Muscle of leg (tissue), 11 donors: ENCODE data around the gene DCAF15. TPM values are rescaled to one million over a fixed set of nuclear protein-coding genes. Genes with fewer than 3 reads are reported as not detected.
"Not testable (repeated sequence)": the region's sequence is repeated elsewhere in the genome, so short reads cannot be mapped to it uniquely, and the experiment has no call there.

Source experiments
- DNase-seq: peaks from one replicate; pipeline ENCODE4 v3.0.0; 2013
- H3K27ac ChIP-seq: one replicate; pipeline ENCODE4 v1.5.1; 2013; ENCODE audit warnings: mild to moderate bottlenecking, low read length, control low read depth
- H3K27me3 ChIP-seq: one replicate; pipeline ENCODE4 v1.6.1; 2013; ENCODE audit warnings: low read length; ENCODE audit not compliant: control insufficient read depth, insufficient read depth
- H3K36me3 ChIP-seq: one replicate; pipeline ENCODE4 v1.6.1; 2013; ENCODE audit warnings: low read length; ENCODE audit not compliant: control insufficient read depth, insufficient read depth
- H3K4me1 ChIP-seq: one replicate; pipeline ENCODE4 v1.6.1; 2013; ENCODE audit warnings: low read length; ENCODE audit not compliant: control insufficient read depth, insufficient read depth
- H3K4me3 ChIP-seq: one replicate; pipeline ENCODE4 v1.5.1; 2013; ENCODE audit warnings: low read length, control low read depth
- H3K9me3 ChIP-seq: replicated peaks from 2 replicates; pipeline ENCODE4 v1.6.1; 2013; ENCODE audit warnings: low read depth, low read length; ENCODE audit not compliant: control insufficient read depth
- WGBS: methylation state at CpG from one replicate; pipeline ENCODE4 v1.1.5; 2013; ENCODE audit warnings: missing lambda C conversion rate; ENCODE audit not compliant: insufficient coverage; 5-methylcytosine and 5-hydroxymethylcytosine counted together
- polyA plus RNA-seq, 8 donors: library from polyadenylated mRNA; unstranded; fragments of 120-200 nt; gene quantifications; one replicate each; pipeline versions ENCODE4 v1.2.1 to v1.2.3, GENCODE V29; 2013; ENCODE audit warnings: inconsistent platforms in 1 of 8, low replicate concordance in 1 of 8; ENCODE audit not compliant: insufficient read length in 8 of 8, insufficient read depth in 1 of 8
- total RNA-seq: library from RNA; stranded (reverse); fragments of 120-200 nt; gene quantifications from one replicate; pipeline ENCODE4 v1.2.4, GENCODE V29; 2013

The DCAF15 gene
- total and polyA plus RNA-seq, 9 donors = 14.9 to 26.1 (median 20.8) TPM

GRCh38 chr19:13965926-13966683 lies 13.8 kb downstream of the DCAF15 start:
- Histone ChIP-seq H3K4me3 (no peak overlapping the region), H3K27ac (no peak overlapping the region), H3K36me3 (peaks cover 79% of the 10 kb centered on the region), H3K9me3 (no peaks in the 10 kb centered on the region), H3K27me3 (no peaks in the 10 kb centered on the region), H3K4me1 (peaks cover 5% of the 10 kb centered on the region)
- WGBS = 95% methylated on average over 16 of the region's 20 CpGs
- DNase-seq = no peak

GRCh38 chr19:13966684-13967128 lies 14.4 kb downstream of the DCAF15 start:
- no peak for DNase-seq
- Histone ChIP-seq H3K4me1 (peaks cover 5% of the 10 kb centered on the region), H3K4me3 (no peak overlapping the region), H3K27ac (no peak overlapping the region), H3K36me3 (peaks cover 79% of the 10 kb centered on the region), H3K27me3 (no peaks in the 10 kb centered on the region), H3K9me3 (no peaks in the 10 kb centered on the region)
- 92% methylated on average over 14 of the region's 14 CpGs for WGBS

DNA sequence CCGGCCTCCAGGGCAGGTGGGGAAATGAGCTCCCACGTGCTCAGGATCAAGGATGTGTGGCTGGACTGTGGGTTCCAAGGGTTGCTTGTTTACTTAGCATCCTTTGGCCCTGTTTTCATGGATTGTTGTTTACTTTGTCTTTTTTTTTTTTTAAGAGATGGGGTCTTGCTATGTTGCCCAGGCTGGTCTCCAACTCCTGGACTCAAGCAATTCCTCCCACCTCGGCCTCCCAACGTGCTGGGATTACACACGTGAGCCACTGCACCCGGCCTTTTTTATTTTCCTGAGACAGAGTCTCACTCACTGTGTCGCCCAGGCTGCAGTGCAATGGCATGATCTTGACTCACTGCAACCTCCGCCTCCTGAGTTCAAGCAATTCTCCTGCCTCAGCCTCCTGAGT lies 14.9 kb downstream of the DCAF15 start:
- H3K4me3 ChIP-seq, DNase-seq, H3K27ac ChIP-seq, H3K27me3 ChIP-seq, H3K9me3 ChIP-seq, H3K4me1 ChIP-seq: not testable (repeated sequence)
- H3K36me3 ChIP-seq = peaks cover 75% of the 10 kb centered on the region
- 92% methylated on average over 8 of the region's 8 CpGs for WGBS

GRCh38 chr19:13968383-13968935 lies 16.1 kb downstream of the DCAF15 start:
- 94% methylated on average over 21 of the region's 22 CpGs for WGBS
- no peaks in the 10 kb centered on the region for H3K9me3 ChIP-seq
- no peaks in the 10 kb centered on the region for H3K4me1 ChIP-seq
- H3K27me3 ChIP-seq = no peaks in the 10 kb centered on the region
- H3K4me3 ChIP-seq = no peak overlapping the region
- no peak for DNase-seq
- no peak overlapping the region for H3K27ac ChIP-seq
- H3K36me3 ChIP-seq = peaks cover 84% of the 10 kb centered on the region

GRCh38 chr19:13968999-13969398 lies 16.7 kb downstream of the DCAF15 start:
- 91% methylated on average over 17 of the region's 18 CpGs for WGBS
- Histone ChIP-seq H3K27ac (no peak overlapping the region), H3K27me3 (no peaks in the 10 kb centered on the region), H3K4me3 (no peak overlapping the region), H3K4me1 (no peaks in the 10 kb centered on the region), H3K36me3 (peaks cover 87% of the 10 kb centered on the region), H3K9me3 (no peaks in the 10 kb centered on the region)
- DNase-seq = no peak

GRCh38 chr19:13969897-13970296 lies 17.6 kb downstream of the DCAF15 start:
- H3K4me1 ChIP-seq = no peaks in the 10 kb centered on the region
- no peaks in the 10 kb centered on the region for H3K9me3 ChIP-seq
- H3K27ac ChIP-seq = no peak overlapping the region
- WGBS = 88% methylated on average over 14 of the region's 18 CpGs
- H3K27me3 ChIP-seq = no peaks in the 10 kb centered on the region
- peaks cover 86% of the 10 kb centered on the region for H3K36me3 ChIP-seq
- no peak overlapping the region for H3K4me3 ChIP-seq
- no peak for DNase-seq

DNA sequence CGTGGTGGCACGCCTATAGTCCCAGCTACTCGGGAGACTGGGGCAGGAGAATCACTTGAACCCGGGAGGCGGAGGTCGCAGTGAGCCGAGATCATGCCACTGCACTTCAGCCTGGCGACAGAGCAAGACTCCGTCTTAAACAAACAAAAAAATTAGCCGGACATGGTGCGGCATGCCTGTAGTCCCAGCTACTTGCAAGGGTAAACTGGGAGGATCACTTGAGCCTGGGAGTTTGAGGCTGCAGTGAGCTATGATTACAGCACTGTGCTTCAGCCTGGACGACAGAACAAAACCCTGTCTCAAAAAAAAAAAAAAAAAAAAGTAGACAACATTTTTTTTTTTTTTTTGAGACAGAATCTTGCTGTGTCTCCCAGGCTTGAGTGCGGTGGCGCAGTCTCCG lies 19.6 kb downstream of the DCAF15 start:
- not testable (repeated sequence) for H3K4me1 ChIP-seq, H3K27me3 ChIP-seq, H3K27ac ChIP-seq, H3K4me3 ChIP-seq, H3K9me3 ChIP-seq, DNase-seq
- H3K36me3 ChIP-seq = peaks cover 73% of the 10 kb centered on the region
- WGBS = 97% methylated on average over 7 of the region's 15 CpGs

GRCh38 chr19:13972368-13973155 lies 20.3 kb downstream of the DCAF15 start:
- WGBS = 88% methylated on average over 35 of the region's 37 CpGs
- Histone ChIP-seq H3K4me1 (peaks cover 2% of the 10 kb centered on the region), H3K9me3 (no peaks in the 10 kb centered on the region), H3K4me3 (no peak overlapping the region), H3K27ac (no peak overlapping the region), H3K27me3 (no peaks in the 10 kb centered on the region), H3K36me3 (peaks cover 67% of the 10 kb centered on the region)
- no peak for DNase-seq

DNA sequence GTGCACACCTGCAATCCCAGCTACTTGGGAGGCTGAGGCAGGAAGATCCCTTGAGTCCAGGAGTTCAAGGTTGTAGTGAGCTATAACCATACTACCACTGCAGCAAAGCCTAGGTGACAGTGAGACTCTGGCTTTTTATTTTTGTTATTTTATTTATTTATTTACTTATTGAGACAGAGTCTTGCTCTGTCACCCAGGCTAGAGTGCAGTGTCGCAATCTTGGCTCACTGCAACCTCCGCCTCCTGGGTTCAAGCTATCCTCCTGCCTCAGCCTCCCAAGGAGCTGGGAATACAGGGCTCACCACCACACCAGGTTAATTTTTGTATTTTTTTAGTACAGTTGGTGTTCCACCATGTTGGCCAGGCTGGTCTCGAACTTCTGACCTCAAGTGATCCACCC lies 21.2 kb downstream of the DCAF15 start:
- not testable (repeated sequence) for H3K27me3 ChIP-seq, H3K9me3 ChIP-seq, H3K4me1 ChIP-seq, DNase-seq, H3K27ac ChIP-seq, H3K4me3 ChIP-seq
- H3K36me3 ChIP-seq = peaks cover 62% of the 10 kb centered on the region
- 80% methylated on average over 1 of the region's 3 CpGs for WGBS

- no peak for DNase-seq
- WGBS = 47% methylated on average over 7 of the region's 12 CpGs
- Histone ChIP-seq H3K9me3 (no peaks in the 10 kb centered on the region), H3K36me3 (peaks cover 56% of the 10 kb centered on the region), H3K27ac (no peak overlapping the region), H3K27me3 (no peaks in the 10 kb centered on the region), H3K4me3 (no peak overlapping the region), H3K4me1 (peaks cover 14% of the 10 kb centered on the region)
These were observed 21.8 kb downstream of the DCAF15 start for GRCh38 chr19:13974073-13974472.
